ENCODE measurements around the gene RNF214. TPM values are rescaled to one million over a fixed set of nuclear protein-coding genes. Genes with fewer than 3 reads are reported as not detected.

The RNF214 gene
- total and polyA plus RNA-seq, 2 of the 4 experiments (the other 2 are of a cell fraction) = 7.9 to 14.8 TPM

DNA sequence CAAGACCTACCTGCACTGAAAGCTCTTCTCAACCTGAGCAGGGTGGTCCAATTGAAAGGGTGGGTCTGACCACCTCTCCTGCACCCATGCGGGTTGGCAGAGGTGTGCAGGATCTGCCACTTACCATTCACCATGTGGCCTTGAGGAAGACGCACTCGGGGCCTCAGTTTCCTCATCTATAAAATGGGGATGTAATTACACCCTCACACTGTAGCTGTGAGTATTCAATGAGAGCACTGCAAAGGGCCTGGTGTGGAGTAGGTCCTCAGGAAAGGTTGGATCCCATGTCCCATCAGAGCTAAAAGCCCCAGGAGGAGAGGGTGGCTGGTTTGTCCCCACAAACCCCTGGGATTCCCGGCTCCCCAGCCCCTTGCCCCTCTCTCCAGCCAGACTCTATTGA is 33.9 kb upstream of the RNF214 start:
- peak overlapping the region; percentile 23 for H3K4me3 ChIP-seq (ENCODE audit: insufficient read depth, low read depth, low read length)
- TSS peak; percentile 67 for BruUV-seq (replicated peaks)
- H3K23ac ChIP-seq (ENCODE audit: low read depth, low read length) = peak overlapping the region; percentile 99
- peak overlapping the region; percentile 98 for H3K27ac ChIP-seq (ENCODE audit: insufficient read depth, low read length)
- peaks cover 37% of the 10 kb centered on the region for H3K36me3 ChIP-seq (ENCODE audit: control insufficient read depth, insufficient read depth, low read length)
- H2BK20ac ChIP-seq (ENCODE audit: low read depth, low read length) = peak overlapping the region; percentile 92
- H4K20me1 ChIP-seq (ENCODE audit: insufficient read depth, low read length) = peaks cover 40% of the 10 kb centered on the region
- ChIA-PET CTCF (interaction anchor here (1.0 kb wide), 1 partner anchor 28 kb away, joined by 3 read pairs; no protein-coding TSS in a partner anchor), POLR2A (ENCODE audit: unreplicated experiment) (interaction anchor here (0.5 to 2.2 kb wide), 3 partner anchors 19 to 419 kb away, joined by 3 to 11 read pairs (median 4); no protein-coding TSS in a partner anchor)
- H2BK15ac ChIP-seq (ENCODE audit: low read depth, low read length) = peak overlapping the region; percentile 100
- WGBS, 2 experiments (ENCODE audit: extremely low coverage in 2 of 2, insufficient read length in 1 of 2) = no CpG with 5 or more reads among the region's 4 CpGs
- peak overlapping the region; percentile 100 for H2BK120ac ChIP-seq (ENCODE audit: low read depth, low read length)
- peak; percentile 11 for TF ChIP-seq RCOR1 (IDR thresholded peaks at IDR 0.05; ENCODE audit: insufficient replicate concordance, low read length)
- no peak for TF ChIP-seq SMC3 (IDR thresholded peaks at IDR 0.05; ENCODE audit: low read depth, low read length)
- TF ChIP-seq, protein P1, sequence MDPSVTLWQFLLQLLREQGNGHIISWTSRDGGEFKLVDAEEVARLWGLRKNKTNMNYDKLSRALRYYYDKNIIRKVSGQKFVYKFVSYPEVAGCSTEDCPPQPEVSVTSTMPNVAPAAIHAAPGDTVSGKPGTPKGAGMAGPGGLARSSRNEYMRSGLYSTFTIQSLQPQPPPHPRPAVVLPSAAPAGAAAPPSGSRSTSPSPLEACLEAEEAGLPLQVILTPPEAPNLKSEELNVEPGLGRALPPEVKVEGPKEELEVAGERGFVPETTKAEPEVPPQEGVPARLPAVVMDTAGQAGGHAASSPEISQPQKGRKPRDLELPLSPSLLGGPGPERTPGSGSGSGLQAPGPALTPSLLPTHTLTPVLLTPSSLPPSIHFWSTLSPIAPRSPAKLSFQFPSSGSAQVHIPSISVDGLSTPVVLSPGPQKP (IDR thresholded peaks at IDR 0.05; ENCODE audit: borderline replicate concordance, low read depth, low read length) = no peak
- peak overlapping the region; percentile 94 for H4K5ac ChIP-seq (ENCODE audit: low read depth, low read length)
- peak overlapping the region; percentile 84 for H2AFZ ChIP-seq (replicated peaks; ENCODE audit: low read length, poor library complexity)
- peak overlapping the region; percentile 99 for H4K8ac ChIP-seq (ENCODE audit: low read depth in 2 of 2, low read length in 2 of 2)
- peak overlapping the region; percentile 96 for H3K18ac ChIP-seq (ENCODE audit: low read depth, low read length)
- ATAC-seq (ENCODE audit: low read depth) (no peak; the same call in 1 of the 2 replicates), DNase-seq (no peak)
- H3K56ac ChIP-seq (ENCODE audit: extremely low read depth, insufficient read depth, low read length) = peak overlapping the region; percentile 97
- in situ Hi-C loops (cut with MboI; ENCODE audit: low sequenced_read_pairs) (no loop called here), intact Hi-C loops (cut with micrococcal nuclease) (loop anchor here (2.0 kb wide), 1 partner anchor 28 kb away; no protein-coding TSS in a partner anchor), dilution Hi-C loops (cut with HindIII; ENCODE audit: low sequenced_read_pairs, unreplicated experiment) (no loop called here)
- no peaks in the 10 kb centered on the region for H3K27me3 ChIP-seq (ENCODE audit: control insufficient read depth, insufficient read depth, low read length)
- H4K91ac ChIP-seq (ENCODE audit: insufficient read depth, low read depth, low read length) = peak overlapping the region; percentile 100
- peaks cover 23% of the 10 kb centered on the region for H3K9me1 ChIP-seq (ENCODE audit: insufficient read depth, low read length)
- peak overlapping the region; percentile 96 for H3K9ac ChIP-seq (ENCODE audit: low read depth, low read length)
- H2BK5ac ChIP-seq (ENCODE audit: low read depth, low read length, poor library complexity, severe bottlenecking) = peak overlapping the region; percentile 95
- peak overlapping the region; percentile 100 for H2AK9ac ChIP-seq (replicated peaks; ENCODE audit: low read depth, low read length, poor library complexity)
- H3K9me3 ChIP-seq (ENCODE audit: control insufficient read depth, insufficient read depth, low read length) = no peaks in the 10 kb centered on the region
- H3K4me1 ChIP-seq (ENCODE audit: control insufficient read depth, insufficient read depth, low read length) = peaks cover 36% of the 10 kb centered on the region
- H3K79me1 ChIP-seq (ENCODE audit: low read depth in 1 of 2, low read length in 2 of 2) = peaks cover 16 to 51% of the 10 kb centered on the region in 2 experiments; a peak in 3 of 4 replicates
- H3K14ac ChIP-seq (replicated peaks; ENCODE audit: low read depth, low read length) = peak overlapping the region; percentile 100
- H3K4ac ChIP-seq (ENCODE audit: low read depth, low read length) = peak overlapping the region; percentile 100
- H3K4me2 ChIP-seq (ENCODE audit: low read depth, low read length) = peak overlapping the region; percentile 81
- peak overlapping the region; percentile 100 for H2AK5ac ChIP-seq (ENCODE audit: low read depth, low read length)
